ENCODE data around the gene C14orf132. TPM values are rescaled to one million over a fixed set of nuclear protein-coding genes. Genes with fewer than 3 reads are reported as not detected.

The C14orf132 gene
- total and polyA plus RNA-seq, 9 of the 15 experiments (the other 6 are each of a cell fraction or from before 2014, with no cell fraction given), result not detected

DNA sequence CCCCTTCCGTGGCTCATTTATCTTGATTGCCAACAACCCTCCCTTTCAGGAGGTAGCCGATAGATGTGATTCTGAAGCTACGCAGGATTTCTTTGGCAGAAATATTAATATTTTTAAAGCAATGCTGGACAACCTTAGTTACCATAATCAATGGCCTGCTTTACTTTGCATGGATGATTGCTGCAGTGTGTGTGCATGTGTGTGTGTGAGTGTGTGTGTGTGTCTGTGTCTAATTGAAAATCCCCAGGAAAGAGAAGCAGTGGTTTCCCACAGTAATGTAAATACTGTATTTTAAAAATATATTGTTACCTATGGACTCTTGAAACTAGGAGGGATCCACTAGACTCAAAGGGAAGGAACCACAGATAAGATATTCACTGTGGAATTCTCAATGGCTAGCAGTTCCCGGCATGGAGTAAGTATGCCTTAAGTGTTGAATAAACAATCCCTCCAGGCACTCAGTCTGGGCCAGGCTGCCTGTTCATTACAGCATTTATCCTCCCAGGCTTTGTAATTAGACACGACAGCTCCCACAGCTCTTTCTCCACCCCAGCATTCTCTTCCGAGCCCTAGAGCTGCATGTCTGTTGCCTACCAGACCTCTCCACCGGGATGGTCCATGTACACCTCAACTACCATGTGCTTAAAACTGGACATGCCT lies 22.5 kb upstream of the C14orf132 start:
- POLR2A ChIA-PET, result no interaction called here
- no peaks in the 10 kb centered on the region for H3K36me3 ChIP-seq (ENCODE audit: control insufficient read depth, insufficient read depth, low read length)
- WGBS (ENCODE audit: insufficient coverage, low coverage, missing lambda C conversion rate), result 3% methylated on average over 7 of the region's 7 CpGs

DNA sequence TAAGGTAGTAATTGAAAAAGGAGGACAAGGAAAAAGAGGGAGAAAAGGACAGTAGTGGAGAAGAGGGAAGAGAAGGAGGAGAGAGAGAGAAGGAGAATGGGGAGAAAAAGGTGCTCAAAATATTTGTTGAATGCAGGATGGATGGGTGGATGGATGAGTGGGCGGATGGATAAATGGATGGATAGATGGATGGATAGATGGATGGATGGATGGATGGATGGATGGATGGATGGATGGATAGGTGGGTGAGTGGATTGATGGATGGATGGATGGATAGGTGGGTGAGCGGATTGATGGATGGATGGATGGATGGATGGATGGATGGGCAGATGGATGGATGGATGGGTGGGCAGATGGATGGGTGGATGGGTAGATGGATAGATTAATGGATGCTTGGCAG lies 21.3 kb upstream of the C14orf132 start:
- intact Hi-C loops (cut with micrococcal nuclease), result no loop called here

More for the DNA sequence above, 22.5 kb upstream of the C14orf132 start:
- H3K79me2 ChIP-seq (ENCODE audit: control insufficient read depth, insufficient read depth, low read length), result no peaks in the 10 kb centered on the region
- H4K20me1 ChIP-seq (replicated peaks; ENCODE audit: control insufficient read depth, insufficient read depth, low read length), result no peaks in the 10 kb centered on the region
- H3K27me3 ChIP-seq (ENCODE audit: control insufficient read depth in 2 of 2, insufficient read depth in 2 of 2, low read length in 2 of 2), result no peaks in the 10 kb centered on the region
- H2AFZ ChIP-seq (ENCODE audit: low read depth, low read length), result no peak overlapping the region
- FAIRE-seq (no peak), DNase-seq (ENCODE audit: extremely low read depth in 1 of 4, low spot score in 3 of 4) (no peak), ATAC-seq (no peak)
- in situ Hi-C loops (cut with MboI) (no loop called here), intact Hi-C loops (cut with micrococcal nuclease) (no loop called here)
- H3K27ac ChIP-seq (ENCODE audit: extremely low read depth, low read depth, low read length), result no peak overlapping the region
- H3K9me3 ChIP-seq (replicated peaks; ENCODE audit: control insufficient read depth, insufficient read depth, low read depth, low read length), result no peaks in the 10 kb centered on the region
- CTCF ChIA-PET (ENCODE audit: low intra/inter-chr PET ratio), result no interaction called here
- no peak overlapping the region for H3K4me2 ChIP-seq (ENCODE audit: insufficient read depth, low read length)
- TF ChIP-seq ZNF165 (CRISPR knock-in tag; IDR thresholded peaks at IDR 0.05; ENCODE audit: borderline replicate concordance), result no peak
- TF ChIP-seq HNRNPUL1 (IDR thresholded peaks at IDR 0.05; ENCODE audit: low read length), result no peak
- no peak for TF ChIP-seq RBM17 (IDR thresholded peaks at IDR 0.05; ENCODE audit: borderline replicate concordance, low read depth, low read length)
- BruUV-seq (replicated peaks), result no TSS peak
- H3K9me1 ChIP-seq (ENCODE audit: control insufficient read depth, insufficient read depth, low read length), result no peaks in the 10 kb centered on the region
- H3K4me1 ChIP-seq (replicated peaks in 1 of 2; ENCODE audit: control insufficient read depth in 2 of 2, insufficient read depth in 2 of 2, low read length in 2 of 2), result no peaks in the 10 kb centered on the region
- no peak overlapping the region for H3K9ac ChIP-seq (ENCODE audit: insufficient read depth in 1 of 2, low read depth in 2 of 2, low read length in 2 of 2)
- no peak overlapping the region for H3K4me3 ChIP-seq

More for the DNA sequence above, 21.3 kb upstream of the C14orf132 start:
- Histone ChIP-seq H4K20me1 (replicated peaks; ENCODE audit: control insufficient read depth, insufficient read depth, low read length) (no peaks in the 10 kb centered on the region), H3K9ac (ENCODE audit: insufficient read depth in 1 of 2, low read depth in 2 of 2, low read length in 2 of 2) (no peak overlapping the region), H2AFZ (ENCODE audit: low read depth, low read length) (no peak overlapping the region), H3K9me1 (ENCODE audit: control insufficient read depth, insufficient read depth, low read length) (no peaks in the 10 kb centered on the region), H3K36me3 (ENCODE audit: control insufficient read depth, insufficient read depth, low read length) (no peaks in the 10 kb centered on the region), H3K79me2 (ENCODE audit: control insufficient read depth, insufficient read depth, low read length) (no peaks in the 10 kb centered on the region), H3K27ac (ENCODE audit: extremely low read depth, low read depth, low read length) (no peak overlapping the region), H3K4me3 (no peak overlapping the region), H3K4me1 (replicated peaks in 1 of 2; ENCODE audit: control insufficient read depth in 2 of 2, insufficient read depth in 2 of 2, low read length in 2 of 2) (no peaks in the 10 kb centered on the region), H3K4me2 (ENCODE audit: insufficient read depth, low read length) (no peak overlapping the region), H3K9me3 (replicated peaks; ENCODE audit: control insufficient read depth, insufficient read depth, low read depth, low read length) (no peaks in the 10 kb centered on the region), H3K27me3 (ENCODE audit: control insufficient read depth in 2 of 2, insufficient read depth in 2 of 2, low read length in 2 of 2) (no peaks in the 10 kb centered on the region)
- ChIA-PET POLR2A (no interaction called here), CTCF (ENCODE audit: low intra/inter-chr PET ratio) (no interaction called here)
- no CpG with 5 or more reads among the region's 2 CpGs for WGBS (ENCODE audit: insufficient coverage, low coverage, missing lambda C conversion rate)
- FAIRE-seq (no peak), DNase-seq (ENCODE audit: extremely low read depth in 1 of 4, low spot score in 3 of 4) (no peak), ATAC-seq (no peak)
- no TSS peak for BruUV-seq (replicated peaks)
- in situ Hi-C loops (cut with MboI), result no loop called here
- TF ChIP-seq ZNF197 (CRISPR knock-in tag; IDR thresholded peaks at IDR 0.05; ENCODE audit: low read depth) (no peak), RUNX1 (IDR thresholded peaks at IDR 0.05; ENCODE audit: low read depth) (no peak), NFRKB (IDR thresholded peaks at IDR 0.05; ENCODE audit: low read depth) (no peak)
